Activated CD4-positive, alpha-beta T cell treated with anti-CD3 and anti-CD28 coated beads for 24 hours (primary cell): ENCODE measurements around the gene REEP6.
"Not testable (repeated sequence)": the region's sequence is repeated elsewhere in the genome, so short reads cannot be mapped to it uniquely, and the experiment has no call there.

Experiments used
- DNase-seq, 2 donors: peaks; one replicate each; pipeline ENCODE4 v3.0.0-alpha.2; 2020; ENCODE audit warnings: low read depth in 2 of 2

Gene REEP6

DNA sequence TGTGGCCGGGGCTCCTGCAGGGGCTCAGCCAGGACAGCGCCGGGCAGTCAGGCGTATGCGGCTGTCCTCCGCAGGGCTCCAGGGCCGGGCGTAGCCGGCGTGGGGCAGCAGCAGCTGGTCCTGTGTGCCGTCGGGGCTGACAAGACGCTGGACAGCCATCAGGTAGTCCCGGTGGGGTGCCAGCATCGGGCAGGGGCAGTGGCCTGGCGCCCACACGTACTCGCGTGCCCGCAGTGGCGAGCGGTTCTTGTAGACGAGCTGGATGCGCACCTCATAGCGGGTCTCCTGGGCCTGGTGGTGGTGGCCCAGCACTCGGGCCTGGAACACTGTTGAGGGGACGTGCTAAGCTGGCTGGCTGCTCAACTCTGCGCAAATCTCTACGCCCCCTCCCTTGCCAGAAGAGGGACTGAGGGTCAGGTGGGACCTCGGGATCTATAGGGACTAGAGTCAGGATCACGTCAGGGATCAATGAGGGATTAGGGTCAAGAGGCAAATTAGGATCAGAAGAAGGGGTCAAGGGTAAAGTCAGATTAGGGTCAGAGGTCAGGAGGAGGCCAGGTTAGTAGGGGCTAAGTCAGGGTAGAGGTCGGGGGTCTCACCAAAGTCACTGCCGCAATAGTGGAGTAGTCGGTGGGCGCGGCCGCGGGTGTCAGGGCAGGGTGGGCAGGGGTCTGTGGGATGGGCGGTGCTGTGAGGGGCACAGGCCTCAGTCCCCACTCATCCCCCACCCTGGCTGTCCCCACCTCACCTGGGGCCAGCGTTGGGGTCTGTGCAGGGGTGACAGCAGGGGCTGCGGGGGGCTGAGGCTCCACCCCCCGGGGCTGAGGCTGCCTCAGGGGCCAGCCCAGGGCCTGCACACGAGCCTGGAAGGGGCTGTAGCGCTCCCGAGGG is 15.3 kb downstream of the REEP6 start:
- DNase-seq: no peak

DNA sequence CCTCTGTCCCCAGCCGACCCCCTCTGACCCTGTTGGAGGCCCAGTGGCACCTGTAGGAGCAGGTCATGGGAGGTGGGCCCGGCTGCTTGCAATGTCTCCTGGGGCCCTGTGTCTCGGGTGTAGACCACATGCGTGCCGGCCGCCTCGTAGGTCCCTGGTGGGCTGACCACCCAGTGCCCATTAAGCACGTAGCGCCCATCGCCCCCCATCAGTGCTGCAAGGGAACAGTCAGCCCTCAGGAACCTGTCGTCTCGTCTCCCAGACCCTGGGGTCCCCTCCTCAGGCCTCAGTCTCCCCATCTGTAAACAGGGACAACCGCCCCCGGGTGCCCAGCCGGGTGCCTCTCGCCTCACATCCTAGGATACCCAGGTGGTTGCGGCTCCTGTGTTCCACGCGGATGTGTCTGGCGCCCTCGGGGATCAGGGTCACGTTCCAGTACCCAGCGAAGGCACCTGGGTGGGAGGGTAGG is 16.2 kb downstream of the REEP6 start:
- DNase-seq: no peak

DNA sequence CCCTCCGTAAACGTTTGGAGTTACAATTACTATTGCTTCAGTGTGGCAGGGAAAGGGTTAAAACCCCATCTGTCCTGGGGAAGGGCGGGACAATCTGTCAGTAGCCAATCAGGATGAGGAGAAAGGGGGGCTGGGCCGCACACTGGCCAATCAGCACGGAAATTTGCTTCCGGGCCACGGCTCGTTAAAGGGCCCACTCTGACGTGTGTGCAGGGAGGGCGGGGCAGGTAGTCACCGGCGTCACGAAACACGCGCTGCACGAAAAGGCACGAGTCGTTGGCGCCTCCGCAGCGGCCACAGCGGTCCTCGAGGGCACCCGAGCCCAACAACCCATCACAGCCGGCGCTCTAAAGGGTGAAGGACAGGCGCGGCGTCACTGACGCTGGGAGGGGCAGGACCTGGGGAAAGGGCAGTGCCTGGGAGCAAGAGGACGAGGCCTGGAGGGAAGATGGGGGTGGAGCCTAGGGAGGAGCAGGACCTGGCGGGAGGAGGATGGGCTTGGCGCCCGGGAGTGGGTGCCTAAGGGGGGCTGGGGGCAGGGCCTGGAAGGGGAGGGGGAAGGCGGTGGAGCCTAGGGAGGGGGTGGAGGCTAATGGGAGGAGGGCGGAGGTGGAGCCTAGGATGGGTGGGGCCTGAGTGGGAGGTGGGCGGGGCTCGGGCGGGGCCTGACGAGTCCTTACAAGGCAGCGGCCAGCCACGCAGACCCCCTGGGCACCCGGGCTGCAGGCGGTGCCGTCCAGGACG is 17.0 kb downstream of the REEP6 start:
- peak; percentile 81 to 89 for DNase-seq

DNA sequence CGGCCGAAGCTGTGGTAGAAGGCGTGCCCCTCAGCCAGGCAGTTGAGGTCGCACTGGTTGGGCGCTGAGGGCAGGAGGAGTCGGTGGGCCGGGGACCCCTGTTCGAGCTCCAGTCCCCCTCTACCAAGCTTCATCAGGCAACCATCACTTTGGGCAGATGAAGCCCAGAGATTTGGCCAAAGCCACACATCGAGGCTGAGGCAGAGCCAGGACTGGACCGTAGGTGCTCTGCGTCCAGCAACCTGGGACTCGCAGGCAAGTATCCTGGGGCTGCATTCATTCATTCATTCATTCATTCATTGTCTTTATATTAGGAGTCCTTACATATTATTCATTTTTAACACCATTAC is 17.5 kb downstream of the REEP6 start:
- DNase-seq: no peak

DNA sequence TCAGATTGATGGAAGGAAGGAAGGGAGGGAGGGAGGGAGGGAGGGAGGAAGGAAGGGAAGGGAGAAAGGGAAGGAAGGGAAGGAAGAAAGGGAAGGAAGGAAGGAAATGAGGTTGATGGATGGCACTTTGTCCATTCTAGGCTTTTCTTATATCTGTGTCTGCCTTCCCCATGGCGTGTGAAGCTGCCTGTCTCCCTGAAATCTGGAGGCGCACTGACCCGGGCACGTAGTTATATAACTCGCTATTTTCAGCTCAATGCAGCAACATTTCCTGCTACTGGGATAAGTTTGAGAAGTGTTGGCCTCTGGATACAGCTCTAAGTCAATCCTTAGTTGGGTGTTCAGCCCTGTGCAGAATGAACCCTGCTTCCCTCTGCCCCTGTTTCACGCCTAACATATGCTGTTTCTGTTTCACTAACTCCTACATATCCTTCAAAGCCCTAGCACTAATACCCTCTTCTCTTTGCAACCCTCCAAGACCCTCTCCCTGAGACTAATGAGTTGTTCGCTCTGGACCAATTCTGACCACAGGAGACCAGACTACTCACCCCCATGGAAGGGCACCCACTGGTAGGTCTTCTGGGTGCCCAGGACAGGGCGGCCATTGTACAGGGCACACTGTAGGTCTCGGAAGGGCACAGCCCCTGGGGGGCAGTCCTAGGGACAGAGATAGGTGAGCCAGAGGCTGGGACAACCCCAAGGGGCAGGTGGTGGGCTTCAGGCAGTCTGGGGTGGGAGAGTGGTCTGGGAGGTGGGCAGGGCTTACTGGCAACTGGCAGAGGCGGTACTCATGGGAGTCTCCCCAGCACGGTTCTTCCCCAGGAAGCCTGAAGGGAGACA is 18.8 kb downstream of the REEP6 start:
- DNase-seq: no peak

DNA sequence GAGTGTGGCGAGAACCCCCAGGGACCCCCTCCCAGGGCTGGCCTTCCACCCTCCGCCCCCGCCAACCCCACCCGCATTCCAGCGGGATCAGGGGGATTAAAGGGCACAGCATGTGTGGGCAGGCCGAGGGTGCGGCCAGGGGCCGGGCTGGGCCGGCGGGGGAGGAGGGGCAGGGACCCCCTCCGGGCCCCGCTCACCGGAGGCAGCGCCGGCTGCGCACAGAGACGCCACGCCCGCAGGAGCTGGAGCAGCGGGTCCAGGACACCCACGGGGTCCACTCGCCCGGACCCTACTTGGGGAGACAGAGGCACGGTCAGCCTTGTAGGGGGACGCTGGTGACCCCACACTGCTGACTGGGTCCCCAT is 19.4 kb downstream of the REEP6 start:
- DNase-seq: no peak

DNA sequence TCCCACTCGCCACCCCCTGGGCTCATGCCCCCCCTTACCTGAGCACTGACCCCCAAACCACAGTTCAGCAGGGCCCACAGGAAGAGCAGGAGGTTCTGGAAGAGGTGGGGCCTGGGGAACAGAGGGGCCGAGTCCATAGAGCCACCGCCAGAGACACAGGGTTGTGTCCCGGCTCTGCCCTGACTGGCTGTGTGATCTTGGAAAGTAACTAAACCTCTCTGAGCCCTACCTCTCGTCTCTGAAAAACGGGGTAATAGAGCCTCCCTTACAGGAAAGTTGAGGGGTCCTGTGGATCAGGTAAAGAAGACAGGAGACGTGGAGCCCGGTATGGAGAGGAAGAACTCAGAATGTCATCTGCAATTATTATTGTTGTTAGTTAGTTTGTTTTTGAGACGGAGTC is 19.8 kb downstream of the REEP6 start:
- no peak for DNase-seq

DNA sequence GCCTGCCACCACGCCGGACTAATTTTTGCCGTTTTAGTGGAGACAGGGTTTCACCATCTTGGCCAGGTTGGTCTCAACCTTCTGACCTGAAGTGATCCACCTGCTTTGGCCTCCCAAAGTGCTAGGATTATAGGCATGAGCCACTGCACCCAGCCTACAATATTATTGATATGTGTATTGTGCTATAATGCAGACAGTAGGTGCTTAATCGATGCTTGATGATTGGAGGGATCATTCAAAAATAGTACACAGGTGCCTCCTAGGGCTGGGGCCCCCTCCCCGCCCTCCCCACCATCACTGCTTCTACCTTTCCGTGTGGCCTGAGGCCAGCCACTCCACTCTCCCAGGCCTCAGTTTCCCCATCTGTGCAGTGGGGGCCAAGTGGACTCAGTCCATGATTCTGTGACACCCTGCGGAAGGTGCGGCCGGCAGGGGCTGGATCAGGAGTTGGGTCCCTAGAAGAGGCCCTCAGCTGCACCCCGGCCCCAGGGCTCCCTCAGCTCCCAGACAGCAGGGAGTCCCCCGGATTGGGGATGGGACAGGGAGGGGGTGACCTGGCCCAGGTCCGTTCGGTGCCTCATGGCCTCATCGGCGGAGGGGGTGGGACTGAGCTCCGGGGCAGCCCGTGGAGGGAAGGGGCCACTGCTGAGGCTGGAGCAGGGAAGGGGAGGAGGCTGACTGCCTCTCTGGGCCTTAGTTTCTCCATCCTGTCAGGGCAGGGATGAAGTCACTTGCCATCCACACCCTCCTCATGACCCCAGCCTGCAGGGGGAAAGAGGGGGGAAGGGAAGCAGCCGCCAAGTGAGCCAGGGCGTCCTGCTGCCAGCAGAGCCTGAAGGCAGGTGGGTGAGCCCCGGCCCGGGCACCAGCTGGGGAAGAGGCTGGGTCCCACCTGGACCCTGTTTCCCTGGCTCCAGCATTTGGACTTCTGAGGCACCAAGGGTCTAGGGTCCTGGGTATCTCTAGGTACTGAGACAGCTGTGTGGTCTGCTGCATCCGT is 20.6 kb downstream of the REEP6 start:
- DNase-seq: no peak

DNA sequence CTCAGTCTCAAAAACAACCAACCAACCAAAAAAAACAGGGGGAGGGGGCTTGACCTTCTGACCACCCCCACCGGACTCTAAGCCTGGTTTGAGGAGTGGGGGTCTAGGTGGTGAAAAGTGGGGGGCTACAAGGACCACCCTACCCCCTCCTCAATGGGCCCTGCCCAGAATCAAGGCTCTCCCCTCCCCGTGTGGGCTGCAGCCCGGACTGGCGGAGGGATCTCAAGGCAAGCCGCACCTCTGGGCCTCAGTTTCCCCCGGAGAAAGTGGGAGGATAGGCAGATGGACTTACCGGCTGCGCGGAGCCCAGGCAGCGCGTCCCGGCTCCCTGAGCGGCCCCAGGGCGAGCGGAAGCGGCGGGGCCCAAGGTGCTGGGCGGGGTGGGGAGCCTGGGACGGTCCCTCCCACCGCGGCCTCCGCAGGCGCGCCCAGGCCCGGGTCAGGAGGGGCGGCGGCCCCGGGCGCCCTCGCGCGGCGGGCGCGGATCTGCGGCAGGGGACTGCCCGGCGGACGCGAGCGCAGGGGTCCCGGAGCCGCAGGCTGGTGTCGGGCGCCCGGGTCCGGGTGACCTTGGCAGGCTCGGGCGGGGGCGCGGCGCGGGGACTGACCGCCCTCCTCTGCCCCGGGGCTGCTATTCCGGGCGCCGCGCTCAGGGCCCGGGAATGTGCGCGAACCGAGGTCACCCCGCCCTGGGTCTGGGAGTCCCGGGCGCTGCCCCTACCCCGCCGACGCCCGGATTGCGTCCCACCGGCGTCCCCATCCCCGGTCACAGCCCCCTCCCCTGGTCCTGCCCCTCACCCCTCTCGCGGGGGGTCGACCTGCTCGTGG is 21.9 kb downstream of the REEP6 start, which contains the start of gene ADAMTSL5:
ADAMTSL5 (minus strand) TSS at position 349 of the 828 bp plus-strand sequence. CDS start 2,076 bp downstream, outside the sequence.
- peak; percentile 51 to 65 for DNase-seq

DNA sequence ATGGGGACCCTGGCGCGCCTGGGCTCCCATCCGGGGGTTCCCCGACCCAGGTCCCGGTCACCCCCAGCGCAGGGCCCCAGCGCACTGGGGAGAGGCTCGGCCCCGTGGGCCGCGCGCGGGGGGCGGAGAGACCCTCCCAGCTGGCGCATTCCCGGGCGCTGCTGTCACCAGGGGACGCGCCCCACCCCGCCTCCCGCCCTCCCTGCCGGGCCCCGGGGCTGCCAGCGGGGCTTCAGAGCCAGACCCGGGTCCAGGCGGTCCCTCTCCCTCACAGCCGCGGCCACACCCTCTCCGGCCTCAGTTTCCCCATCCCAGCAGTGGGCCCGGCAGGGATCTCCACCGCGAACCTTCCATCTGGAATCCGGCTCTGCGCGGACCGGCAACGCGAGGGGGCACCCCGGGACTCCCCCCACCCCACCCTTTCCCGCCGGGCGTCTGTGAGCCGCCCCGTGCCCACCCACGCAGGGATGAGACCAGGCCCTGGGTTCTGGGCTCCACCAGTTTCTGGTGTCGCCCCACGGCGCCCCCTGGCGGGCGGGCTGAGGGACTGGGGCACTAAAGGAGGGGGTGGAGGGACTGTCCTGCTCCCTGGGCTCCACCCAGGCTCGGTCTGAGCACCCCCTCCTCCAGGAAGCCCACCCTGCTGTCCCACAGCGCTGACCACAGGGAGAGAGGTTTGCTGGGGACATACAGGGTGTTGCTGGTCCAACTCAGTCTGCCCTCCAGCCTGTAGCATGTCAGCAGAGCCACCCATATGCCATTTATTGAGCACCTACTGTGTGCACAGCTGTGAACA is 22.7 kb downstream of the REEP6 start:
- DNase-seq: peak; percentile 57 to 60

DNA sequence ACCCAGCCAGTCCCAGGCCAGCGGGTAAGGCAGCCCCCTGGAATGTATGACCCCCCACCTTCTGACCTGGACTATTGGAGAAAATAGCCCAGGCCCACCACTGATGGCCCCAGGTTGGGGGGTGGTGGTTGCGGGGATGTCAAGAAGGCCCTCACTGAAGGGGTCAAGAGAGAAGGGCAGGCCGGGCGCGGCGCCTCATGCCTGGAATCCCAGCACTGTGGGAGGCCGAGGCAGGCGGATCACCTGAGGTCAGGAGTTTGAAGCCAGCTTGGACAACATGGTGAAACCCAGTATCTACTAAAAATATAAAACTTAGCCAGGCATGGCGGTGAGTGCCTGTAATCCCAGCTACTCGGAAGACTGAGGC is 23.3 kb downstream of the REEP6 start:
- DNase-seq: no peak

DNA sequence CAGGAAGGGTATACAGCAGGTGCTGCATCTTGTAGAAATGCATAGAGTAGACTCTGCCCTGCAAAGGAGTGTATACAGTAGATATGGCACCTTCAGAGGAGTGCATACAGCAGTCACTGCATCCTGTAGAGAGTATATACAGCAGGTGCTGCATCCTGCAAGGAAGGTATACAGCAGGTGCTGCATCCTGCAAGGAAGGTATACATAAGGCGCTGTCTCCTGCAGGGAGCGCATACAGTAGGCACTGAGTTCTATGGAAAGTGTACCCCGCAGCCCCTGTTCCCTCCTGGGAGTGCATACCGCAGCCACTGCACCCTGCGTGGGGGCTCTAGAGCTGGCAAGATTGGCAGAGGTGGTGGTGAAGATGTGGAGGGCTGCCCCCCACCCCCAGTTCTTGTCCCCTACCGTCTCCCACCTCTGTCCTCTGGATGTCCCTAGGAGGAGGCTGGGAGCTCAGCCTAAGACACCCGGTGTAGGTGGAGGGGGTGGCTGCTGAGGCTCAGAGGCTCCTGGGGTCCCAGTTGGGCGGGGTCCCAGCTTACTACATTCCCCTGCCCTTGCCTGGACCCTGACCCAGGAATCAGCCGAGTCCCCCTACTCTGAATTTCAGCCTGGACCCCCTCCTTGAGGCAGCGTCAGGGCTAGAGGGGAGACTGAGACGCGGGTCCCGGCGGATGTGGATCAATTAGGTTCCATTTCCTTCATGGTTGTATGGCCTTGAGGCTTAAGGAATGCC is 24.2 kb downstream of the REEP6 start:
- no peak for DNase-seq

DNA sequence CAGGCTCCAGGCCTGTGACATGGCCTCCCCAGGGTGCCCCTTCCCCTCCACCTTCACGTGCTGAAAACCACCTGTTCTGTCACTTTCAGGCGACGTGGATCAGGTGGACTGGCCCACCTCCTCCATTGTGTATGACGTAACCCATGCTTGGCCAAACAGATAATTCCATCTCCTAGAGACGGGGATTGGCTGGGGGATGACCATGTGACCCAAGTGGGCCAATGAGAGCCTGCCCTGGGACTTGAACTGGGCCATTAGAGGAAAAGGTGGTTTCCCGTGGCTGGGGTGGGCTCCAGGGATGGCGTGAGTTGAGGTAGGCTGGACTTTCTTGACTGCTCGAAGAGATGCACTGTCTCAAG is 25.4 kb downstream of the REEP6 start:
- no peak for DNase-seq

DNA sequence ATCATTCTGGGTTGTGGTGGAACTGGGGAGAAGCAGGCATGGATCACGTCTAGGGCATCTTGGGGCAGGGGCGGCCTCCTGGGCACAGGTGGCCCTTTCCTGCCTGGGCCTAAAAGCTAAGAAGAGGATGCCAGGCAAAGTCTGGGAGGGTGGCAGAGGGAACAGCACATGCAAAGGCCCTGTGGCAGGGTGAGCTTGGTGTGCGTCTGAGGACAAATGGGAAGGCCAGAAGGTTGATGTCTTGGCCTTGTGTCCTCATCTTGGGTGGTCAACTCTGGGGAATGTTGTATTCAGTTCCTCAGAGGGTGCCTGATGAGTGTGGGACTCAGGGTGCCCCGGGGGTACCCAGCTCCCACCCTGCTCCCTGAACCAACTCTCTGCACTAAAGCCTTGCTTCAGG is 27.5 kb downstream of the REEP6 start:
- no peak for DNase-seq

DNA sequence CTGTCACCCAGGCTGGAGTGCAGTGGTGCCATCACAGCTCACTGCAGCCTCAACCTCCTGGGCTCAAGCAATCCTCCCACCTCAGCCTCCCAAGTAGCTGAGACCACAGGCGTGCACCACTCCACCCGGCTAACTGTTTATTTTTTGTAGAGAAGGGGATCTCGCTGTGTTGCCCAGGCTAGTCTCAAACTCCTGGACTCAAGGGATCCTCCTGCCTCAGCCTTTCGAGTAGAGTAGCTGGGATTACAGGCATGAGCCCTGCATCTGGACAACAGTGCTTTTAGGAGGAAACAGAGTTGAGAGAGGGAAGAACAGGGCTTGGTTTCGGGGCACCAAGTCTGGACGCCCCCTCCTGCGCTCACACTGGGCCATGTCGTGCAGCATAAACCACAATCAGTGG is 28.8 kb downstream of the REEP6 start:
- DNase-seq: not testable (repeated sequence)

DNA sequence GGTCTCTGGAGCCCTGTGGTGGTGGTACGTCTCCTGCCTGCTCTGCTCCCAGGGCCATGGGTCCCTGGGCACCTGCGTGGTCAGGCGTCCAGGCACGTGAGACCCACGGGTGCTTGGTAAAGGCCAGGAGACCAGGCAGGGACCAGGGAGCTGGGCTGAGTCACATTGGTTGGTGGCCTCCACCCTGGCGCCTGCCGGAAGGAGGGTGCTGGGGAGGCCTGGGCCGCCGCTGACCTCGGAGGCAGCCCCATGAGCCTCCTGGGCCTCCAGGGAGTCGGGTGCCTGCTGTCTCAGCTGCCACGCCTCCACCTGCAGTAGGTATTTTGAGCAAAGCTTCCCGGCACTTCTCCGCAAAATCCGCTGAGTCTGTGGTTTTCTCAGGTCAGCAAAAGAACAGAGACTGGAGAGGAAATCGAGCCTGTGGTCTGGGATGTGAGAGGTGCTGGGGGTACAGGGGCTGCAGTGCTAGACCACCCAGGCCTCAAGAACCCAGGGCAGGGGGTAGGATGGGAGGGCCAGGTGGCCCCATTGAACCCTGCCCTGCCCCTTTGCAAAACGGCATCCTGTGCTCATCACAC is 29.3 kb downstream of the REEP6 start:
- DNase-seq: no peak

DNA sequence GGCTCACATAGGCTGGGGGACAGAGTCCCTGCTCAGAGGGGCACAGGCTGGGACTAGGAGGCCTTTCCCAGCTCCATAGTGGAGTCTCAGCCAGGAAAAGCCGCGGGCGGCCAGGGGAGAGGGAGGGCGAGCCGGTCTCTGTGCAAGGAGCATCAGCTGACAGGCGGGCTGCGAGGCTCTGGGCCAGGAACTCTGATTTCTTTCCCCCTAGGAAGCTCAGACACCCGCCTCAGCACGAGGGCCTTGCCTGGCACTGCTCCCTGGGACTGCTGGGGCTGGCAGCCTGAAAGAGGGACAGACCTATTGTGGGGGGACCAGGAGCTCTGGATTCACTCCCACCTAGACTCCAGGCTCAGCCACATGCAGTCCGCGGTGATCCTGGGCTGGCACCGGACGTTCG is 30.7 kb downstream of the REEP6 start:
- no peak for DNase-seq

DNA sequence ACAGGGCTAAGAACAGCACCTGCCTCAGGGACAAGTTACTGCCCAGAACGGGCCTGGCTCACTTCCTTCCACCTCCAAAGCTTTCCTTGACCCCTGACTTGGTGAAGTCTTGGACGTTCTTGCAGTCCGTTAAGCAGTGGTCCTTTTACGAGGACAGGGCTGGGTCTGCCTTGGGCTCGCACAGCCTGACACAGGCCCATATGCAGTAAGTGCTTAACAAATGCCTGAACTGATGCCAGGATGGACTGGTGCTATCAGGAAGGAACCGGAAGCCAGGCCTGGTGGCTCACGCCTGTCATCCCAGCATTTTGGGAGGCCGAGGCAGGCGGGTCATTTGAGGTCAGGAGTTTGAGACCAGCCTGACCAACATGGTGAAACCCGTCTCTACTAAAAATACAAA is 31.1 kb downstream of the REEP6 start:
- DNase-seq: no peak
